Tibial nerve (tissue), 4 donors: ENCODE data around the gene PTPRF.

Experiments used
- CTCF ChIP-seq, 5 experiments: fragments of 200-600 bp in 3 of 5; fragments of 450-650 bp in 2 of 5; sonication (generic) in 3 of 5; IDR thresholded peaks; one replicate each; pipeline ENCODE4 v1.5.1; 2016 to 2019; ENCODE audit warnings: antibody characterized with exemption in 5 of 5, mild to moderate bottlenecking in 3 of 5, moderate library complexity in 2 of 5
- EP300 ChIP-seq, 2 donors: sonication (generic); formaldehyde crosslinking; IDR thresholded peaks; one replicate each; pipeline ENCODE4 v1.6.1; 2017; ENCODE audit warnings: antibody characterized with exemption in 2 of 2, mild to moderate bottlenecking in 1 of 2
- POLR2A ChIP-seq, 2 donors: fragments of 450-650 bp; IDR thresholded peaks; one replicate each; pipeline ENCODE4 v1.6.1; 2017; ENCODE audit warnings: antibody characterized with exemption in 2 of 2, mild to moderate bottlenecking in 2 of 2, moderate library complexity in 2 of 2

- no peak for TF ChIP-seq CTCF (IDR thresholded peaks at IDR 0.05)
- TF ChIP-seq POLR2A (IDR thresholded peaks at IDR 0.05), result no peak
- TF ChIP-seq EP300 (IDR thresholded peaks at IDR 0.05), result no peak
These were observed 18.0 kb upstream of the PTPRF start for GRCh38 chr1:43512681-43513080.
